GM18907 (cell line): Measurements from ENCODE around the gene PLEKHN1.

Source experiments
- ATAC-seq: cut with Tn5 transposase; IDR thresholded peaks from one replicate; pipeline ENCODE4 v1.9.1; 2021; ENCODE audit warnings: mild to moderate bottlenecking, moderate library complexity; ENCODE audit not compliant: unreplicated experiment

Gene PLEKHN1

DNA sequence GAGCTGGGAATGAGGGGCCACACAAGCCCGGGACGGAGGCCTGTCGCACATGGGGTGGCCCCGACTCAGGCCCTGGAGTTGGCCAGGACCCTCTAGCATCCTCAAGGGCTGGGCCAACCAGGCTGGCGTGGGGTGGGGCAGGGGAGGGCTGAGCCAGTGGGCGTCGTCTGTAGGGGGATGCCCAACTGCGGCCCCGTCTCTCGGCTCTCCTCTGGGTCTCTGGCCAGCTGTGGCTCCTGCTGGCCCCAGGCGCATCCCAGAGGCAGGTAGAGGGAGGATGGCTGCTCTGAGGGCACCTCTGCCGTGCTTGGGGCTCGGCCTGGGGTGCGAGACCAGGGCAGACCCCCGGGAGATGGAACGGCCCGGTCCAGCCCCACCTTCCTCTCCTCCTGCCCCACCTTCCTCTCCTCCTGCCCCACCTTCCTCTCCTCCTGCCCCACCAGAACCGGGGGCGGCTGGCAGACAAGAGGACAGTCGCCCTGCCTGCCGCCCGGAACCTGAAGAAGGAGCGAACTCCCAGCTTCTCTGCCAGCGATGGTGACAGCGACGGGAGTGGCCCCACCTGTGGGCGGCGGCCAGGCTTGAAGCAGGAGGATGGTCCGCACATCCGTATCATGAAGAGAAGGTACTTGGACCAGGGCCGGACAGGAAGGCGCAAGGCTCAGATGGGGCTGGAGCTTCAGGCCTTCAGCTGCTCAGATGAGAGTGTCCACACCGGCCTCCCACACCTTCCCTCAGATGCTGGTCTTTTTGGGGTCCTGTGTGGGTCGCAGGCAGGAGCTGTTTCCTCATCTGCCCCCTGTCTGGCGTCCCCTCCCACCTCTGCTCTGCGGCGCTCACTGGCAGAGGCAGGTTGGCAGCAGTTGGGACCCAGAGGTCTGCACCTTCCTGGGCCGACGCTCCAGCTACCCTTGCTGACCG lies 36.3 kb upstream of the PLEKHN1 start:
- no peak for ATAC-seq

- ATAC-seq = no peak
These were observed 35.6 kb upstream of the PLEKHN1 start for GRCh38 chr1:930633-931138.

DNA sequence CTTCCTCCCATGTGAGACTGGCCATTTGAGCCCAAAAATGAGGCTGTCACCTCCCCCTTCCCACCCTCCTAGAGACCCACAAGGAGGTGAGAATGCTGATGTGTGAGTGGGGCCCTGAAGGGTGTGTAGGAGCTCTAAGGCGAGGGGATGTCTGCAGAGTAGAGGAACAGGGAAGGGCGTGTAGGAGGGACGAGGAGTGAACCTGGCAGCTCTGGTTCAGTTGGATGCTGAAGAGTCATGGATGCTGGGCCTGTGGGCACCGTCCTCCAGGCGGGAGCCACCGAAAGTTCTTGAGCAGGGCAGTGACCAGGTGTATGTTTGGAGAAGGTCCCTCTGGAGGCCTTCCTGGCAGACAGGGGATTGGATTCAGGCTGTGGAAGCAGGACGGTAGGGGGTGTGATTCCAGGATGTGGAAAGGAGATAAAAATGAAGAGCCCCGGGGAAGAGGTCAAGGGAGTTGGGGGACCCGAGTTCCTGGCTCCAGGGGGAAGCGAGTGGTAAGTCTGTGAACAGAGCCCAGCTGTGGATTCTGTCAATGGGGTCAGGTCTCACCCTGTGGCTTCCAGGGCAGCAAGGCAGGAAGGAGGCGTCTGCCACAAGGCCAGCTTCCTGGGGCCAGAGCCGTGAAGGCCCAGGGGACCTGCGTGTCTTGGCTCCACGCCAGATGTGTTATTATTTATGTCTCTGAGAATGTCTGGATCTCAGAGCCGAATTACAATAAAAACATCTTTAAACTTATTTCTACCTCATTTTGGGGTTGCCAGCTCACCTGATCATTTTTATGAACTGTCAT lies 34.7 kb upstream of the PLEKHN1 start:
- ATAC-seq = no peak

GRCh38 chr1:932173-932510 lies 34.1 kb upstream of the PLEKHN1 start:
- no peak for ATAC-seq

DNA sequence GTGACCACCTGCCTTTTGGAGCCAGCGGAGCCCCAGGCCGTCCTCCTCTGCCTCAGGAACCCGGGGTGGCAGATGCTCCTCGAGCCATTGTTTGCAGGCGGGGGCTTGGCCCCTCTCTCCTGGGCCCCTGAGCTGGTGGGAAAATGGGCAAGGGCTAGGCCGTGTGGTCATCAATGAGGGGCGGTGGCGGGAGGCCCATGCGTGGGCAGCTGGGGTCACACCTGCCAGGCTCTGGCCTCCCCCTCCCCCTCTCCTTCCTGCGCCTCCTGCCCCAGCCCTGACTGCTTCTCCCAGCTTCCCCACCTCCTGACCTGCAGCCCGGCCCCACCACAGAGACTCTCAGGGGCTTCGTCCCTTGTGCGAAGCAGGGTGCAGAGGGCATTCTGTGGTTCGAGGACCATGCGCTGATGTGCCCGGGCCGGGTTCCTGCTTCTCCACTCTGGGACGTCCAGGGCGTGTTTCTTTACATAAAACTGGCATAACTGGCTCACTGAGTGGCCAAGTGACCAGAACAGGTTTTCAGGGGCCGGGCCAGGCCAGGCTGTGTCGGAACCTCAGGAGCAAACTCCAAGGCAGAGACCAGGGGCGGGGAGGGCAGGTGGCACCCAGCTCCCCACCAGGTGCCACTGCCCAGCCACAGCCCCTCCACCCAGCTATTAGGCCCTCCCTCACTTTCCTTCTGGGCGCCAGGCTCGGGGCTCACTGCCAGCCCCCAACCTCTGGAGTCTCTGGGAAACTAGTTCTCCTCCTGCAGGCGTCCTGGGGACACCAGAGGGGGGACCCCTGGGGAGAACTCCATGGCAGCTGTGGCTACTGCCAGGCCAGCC lies 33.3 kb upstream of the PLEKHN1 start:
- no peak for ATAC-seq

GRCh38 chr1:933603-933940 lies 32.7 kb upstream of the PLEKHN1 start:
- ATAC-seq = no peak

DNA sequence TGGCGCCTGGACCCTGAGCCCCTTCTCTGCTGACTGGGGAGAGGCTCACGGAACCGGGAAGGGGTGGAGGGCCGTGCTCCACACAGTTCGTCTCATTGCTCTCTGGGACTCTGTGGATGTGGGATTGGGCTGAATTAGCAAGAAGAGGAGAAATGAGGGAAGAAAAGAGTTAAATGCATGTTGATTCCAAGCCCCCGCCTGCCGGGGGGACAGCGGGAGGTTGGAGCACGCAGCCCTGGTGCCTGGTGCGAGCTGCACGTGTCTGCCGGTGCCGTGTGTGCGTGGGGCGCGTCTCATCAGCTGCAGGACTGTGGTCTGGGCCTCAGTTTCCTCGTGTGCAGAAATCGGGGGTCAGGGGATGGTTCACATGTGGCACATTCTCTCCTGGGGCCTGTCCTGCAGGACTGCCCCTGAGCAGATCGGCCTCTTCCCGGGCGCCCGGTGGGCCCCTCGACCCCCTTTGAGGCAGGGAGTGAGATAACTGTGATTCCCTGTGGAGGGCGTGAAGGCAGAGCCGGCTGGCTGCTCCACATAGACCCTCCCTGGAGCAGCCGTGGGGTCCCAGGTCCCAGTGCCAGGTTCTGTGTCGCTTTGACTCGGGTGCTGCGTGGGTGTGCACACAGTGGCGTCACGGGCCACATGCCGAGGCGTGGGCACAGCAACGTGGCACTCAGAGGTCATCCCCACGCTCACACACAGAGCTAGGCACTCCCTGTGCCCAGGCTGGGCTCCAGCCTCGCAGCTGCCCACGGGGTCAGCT lies 31.1 kb upstream of the PLEKHN1 start:
- ATAC-seq = no peak

- ATAC-seq = no peak
These were observed 30.5 kb upstream of the PLEKHN1 start for GRCh38 chr1:935751-936231.

- no peak for ATAC-seq
These were observed 29.7 kb upstream of the PLEKHN1 start for GRCh38 chr1:936348-937264.

- no peak for ATAC-seq
These were observed 28.8 kb upstream of the PLEKHN1 start for GRCh38 chr1:937521-937920.

DNA sequence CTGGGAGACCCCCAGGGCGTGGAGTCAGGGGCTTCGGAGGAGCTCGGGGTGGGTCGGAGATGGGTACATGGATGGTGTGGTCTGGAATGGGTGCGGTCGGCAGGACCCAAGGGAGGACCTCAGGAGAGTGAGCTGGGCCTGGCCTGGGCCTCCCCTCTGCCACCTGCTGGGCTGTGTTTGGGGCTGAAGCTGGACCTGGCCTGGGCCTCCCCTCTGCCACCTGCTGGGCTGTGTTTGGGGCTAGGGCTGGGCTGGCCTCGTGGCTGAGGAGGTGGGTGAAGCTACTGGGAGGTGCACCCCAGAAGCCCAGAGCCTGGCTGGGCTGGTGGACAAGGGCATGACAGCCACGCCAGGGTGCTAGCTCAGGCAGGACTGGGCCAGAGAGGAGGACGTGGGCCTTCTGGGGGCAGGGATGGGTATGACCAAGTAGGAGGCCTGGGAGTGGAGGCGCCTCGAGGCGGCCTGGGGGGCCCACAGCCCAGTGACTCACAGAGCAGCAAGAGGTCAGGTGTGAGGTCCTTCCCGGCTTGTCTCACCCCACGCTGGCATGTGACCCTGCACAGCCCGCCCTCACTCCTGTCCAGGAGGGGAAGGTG lies 28.1 kb upstream of the PLEKHN1 start:
- ATAC-seq = no peak

GRCh38 chr1:938711-939489 lies 27.4 kb upstream of the PLEKHN1 start:
- ATAC-seq = no peak

- no peak for ATAC-seq
These were observed 26.7 kb upstream of the PLEKHN1 start for GRCh38 chr1:939511-940106.

- no peak for ATAC-seq
These were observed 25.9 kb upstream of the PLEKHN1 start for GRCh38 chr1:940107-941014.

- no peak for ATAC-seq
These were observed 25.2 kb upstream of the PLEKHN1 start for GRCh38 chr1:941015-941587.
